GM13976 (cell line): ENCODE measurements around the gene C11orf52.

ENCODE experiments used
- DNase-seq: peaks from one replicate; pipeline ENCODE4 v3.0.0; 2012; ENCODE audit warnings: low spot score
- in situ Hi-C: fragments of 300-500 bp; cut with MboI; formaldehyde crosslinking; loops from one replicate; pipeline ENCODE4 v1.12.0; 2022; ENCODE audit warnings: low sequenced_read_pairs, mixed read lengths, inconsistent platforms; ENCODE audit not compliant: unreplicated experiment
- TF ChIP-seq, protein P1 (sequence below): IDR thresholded peaks from 2 replicates; pipeline ENCODE4 v1.5.1; 2012; ENCODE audit warnings: borderline replicate concordance, mild to moderate bottlenecking; ENCODE audit not compliant: insufficient read depth; ENCODE audit errors: extremely low read depth, missing control alignments, control extremely low read depth

Gene C11orf52

DNA sequence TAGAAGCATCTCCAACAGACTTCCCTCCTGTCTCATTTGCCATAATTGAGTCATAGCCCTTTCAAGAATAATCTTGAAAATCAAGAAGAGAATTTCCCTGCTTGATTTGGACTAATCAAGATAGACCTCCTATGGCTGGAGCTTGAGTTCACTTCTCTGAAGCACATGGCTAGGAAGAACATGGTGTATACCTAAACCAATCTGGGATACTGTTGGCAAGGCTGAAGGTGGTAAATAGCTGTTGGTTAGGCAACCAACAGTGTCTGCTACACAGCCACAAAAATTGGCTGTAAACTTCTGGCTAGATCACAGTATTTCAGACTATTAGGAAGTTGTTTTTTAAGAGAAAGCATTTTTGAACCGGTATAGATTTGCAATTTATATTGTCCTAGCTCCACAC lies 12.0 kb upstream of the C11orf52 start:
- in situ Hi-C loops = no loop called here
- TF ChIP-seq, protein P1, sequence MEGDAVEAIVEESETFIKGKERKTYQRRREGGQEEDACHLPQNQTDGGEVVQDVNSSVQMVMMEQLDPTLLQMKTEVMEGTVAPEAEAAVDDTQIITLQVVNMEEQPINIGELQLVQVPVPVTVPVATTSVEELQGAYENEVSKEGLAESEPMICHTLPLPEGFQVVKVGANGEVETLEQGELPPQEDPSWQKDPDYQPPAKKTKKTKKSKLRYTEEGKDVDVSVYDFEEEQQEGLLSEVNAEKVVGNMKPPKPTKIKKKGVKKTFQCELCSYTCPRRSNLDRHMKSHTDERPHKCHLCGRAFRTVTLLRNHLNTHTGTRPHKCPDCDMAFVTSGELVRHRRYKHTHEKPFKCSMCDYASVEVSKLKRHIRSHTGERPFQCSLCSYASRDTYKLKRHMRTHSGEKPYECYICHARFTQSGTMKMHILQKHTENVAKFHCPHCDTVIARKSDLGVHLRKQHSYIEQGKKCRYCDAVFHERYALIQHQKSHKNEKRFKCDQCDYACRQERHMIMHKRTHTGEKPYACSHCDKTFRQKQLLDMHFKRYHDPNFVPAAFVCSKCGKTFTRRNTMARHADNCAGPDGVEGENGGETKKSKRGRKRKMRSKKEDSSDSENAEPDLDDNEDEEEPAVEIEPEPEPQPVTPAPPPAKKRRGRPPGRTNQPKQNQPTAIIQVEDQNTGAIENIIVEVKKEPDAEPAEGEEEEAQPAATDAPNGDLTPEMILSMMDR = no peak
- DNase-seq = no peak

DNA sequence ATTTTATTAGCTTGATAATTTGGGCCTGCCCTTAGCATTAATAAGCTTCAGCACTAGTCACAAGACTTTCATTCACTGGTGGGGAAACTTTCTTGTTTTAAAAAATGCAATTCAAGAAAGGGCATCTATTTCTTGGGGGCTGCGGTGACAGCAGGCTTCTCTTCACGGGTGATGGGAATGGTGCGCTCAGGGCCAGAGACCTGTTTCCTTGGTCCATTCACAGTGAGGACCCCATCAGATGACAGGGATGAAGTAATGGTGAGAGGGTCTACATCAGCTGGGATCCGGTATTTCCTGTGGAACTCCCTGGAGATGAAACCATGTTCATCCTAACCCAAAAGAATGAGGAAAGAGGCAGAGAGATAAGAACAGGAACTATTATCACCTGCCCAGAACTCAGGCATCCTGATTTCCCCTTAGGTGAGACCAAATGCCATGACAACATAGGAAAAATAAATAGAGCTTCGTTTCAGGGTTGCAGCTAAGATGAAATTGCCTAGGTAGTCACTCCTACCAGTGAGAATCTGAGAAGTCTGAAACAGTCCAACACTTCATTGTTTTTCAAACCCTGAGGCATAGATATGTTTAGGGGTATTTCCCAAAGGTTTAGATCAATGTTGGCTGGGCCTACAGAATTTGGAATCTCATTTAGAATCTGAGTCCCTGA lies 9.9 kb upstream of the C11orf52 start:
- TF ChIP-seq, protein P1 = no peak
- no peak for DNase-seq
- in situ Hi-C loops = no loop called here

DNA sequence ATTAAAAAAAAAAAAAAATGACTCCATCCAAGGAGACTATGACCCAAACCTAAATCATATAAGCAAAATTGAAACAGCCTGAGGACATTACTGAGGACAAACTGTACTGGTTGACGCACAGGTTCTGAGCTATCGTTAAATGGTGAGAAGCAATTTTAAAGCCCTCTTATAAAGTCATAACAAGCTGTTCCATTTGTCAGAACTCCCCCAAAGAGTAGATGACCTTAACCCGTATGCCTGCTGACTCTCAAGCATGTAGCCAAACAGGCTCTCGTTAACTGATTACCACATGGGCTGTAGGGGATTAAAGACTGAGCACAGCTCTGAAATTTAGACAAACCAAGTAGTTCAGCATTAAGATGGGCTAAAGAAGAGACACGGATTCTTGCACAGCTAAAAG lies 9.3 kb upstream of the C11orf52 start:
- in situ Hi-C loops = no loop called here
- TF ChIP-seq, protein P1 = no peak
- no peak for DNase-seq

DNA sequence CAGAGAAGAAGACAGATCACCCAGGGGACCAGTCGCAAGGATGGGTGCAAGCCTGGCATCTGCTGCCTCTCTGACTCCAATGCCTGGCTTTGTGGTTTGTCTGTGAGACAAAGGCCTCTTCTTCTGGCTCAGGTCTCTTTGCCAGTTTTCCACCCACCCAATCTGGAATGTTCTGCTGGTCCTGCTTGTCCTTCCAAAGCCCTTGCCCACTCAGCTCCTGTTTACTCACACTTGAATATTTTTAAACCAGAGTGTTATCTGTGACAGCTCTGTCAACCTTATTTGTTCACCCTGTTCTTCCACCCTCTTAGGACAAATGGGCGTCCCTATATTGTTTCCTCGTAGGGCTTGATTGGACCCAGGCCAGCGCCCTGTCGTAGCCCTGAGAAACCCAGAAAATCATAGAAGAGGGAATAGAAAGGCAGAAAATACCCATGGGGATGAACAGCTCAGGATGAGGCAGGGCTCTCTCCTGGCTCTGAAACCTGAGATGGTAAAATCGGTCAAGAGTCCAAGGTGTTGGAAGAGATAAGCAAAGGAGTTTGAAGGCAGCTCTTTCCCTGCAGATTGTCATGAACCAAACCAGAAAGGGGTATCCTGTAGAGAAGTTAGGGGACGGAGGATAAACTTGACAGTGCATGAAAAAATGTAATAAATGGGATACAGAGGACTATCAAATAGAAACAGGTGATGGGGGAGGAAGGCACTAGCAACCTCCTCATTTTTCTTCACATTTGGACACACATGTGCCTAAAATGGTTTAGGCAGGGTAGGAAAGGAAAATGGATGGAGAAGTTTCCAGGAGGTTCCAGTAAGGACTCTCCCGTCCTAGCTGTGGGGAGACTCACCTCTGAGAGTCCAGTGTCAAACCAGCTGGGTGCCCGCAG lies 7.8 kb upstream of the C11orf52 start:
- in situ Hi-C loops = no loop called here
- TF ChIP-seq, protein P1 = no peak
- DNase-seq = no peak

DNA sequence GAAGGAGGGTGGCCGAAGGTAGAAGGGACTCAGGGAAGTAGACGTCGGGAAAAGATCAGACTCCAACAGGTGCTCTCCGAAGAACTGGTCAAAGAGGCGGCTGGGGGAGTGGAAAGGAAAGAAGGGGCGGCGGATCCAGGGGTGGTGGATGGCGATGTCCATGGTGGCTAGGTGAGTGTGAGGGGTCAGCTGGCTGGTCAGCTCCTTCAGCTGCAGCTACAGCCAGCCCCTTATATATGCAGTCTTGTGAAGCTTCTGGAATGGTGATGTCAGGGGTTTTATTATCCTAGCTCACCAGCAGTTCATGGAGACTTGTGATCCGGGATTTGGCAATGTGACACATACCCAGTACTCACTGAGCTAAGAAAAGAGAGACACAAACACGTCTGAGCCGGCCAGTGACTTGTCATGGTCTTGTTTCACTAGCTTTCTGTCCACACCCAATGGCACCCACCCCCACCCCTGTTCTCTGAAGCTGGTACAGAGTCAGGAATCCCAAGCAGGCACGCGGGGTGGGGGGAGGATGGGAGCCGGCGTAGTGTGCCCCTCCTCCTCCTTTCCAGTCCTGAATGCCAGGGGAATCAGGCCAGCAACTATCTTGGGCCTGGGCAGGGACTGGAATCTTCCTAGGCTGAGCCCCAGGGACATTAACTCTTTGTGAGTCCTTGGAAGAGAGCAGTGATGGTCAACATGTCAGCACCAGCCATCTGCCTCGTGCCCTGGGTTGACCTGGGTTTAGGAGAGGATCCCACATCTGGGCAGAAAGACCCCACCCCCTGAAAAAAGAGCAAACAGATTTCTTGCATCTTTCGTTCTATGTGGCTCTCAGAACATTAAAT lies 6.9 kb upstream of the C11orf52 start, which contains the start of gene CRYAB:
CRYAB (minus strand) TSS at position 208 of the 839 bp plus-strand sequence; CDS start at position 162, 46 bp downstream.
- in situ Hi-C loops = no loop called here
- DNase-seq = no peak
- TF ChIP-seq, protein P1 = no peak

DNA sequence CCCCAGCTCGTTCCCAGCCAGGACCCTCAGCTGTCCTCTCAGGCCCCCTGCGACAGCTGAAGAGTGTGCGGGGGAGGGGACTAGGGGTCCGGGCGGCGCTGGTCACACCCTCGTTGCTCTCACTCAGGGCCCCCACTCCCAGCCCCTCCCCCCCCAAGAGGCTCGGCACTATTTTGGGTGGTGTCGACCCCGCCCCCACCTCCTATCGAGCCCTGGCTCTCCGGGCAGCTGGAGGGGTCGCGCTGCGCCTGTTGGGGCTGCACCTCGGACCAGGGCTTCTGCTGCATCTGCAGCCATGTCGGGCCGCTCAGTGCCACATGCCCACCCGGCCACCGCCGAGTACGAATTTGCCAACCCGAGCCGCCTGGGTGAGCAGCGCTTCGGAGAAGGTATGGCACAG lies 6.2 kb upstream of the C11orf52 start, which contains the start of gene HSPB2:
HSPB2 (plus strand) TSS at position 200 of the 400 bp plus-strand sequence; CDS start at position 296, 96 bp downstream.
- in situ Hi-C loops = no loop called here
- DNase-seq = no peak
- TF ChIP-seq, protein P1 = no peak
